ENCODE results near the gene SEPTIN12.
"Not testable (repeated sequence)": the region's sequence is repeated elsewhere in the genome, so short reads cannot be mapped to it uniquely, and the experiment has no call there.

The SEPTIN12 gene

GRCh38 chr16:4747906-4748681, 40.1 kb downstream of the SEPTIN12 start:
- TF ChIP-seq CTCF (IDR thresholded peaks at IDR 0.05; ENCODE audit: insufficient read depth, missing control alignments), result no peak
- DNase-seq (ENCODE audit: insufficient read length, low spot score) (no peak), FAIRE-seq (no peak)

GRCh38 chr16:4746991-4747574, 41.1 kb downstream of the SEPTIN12 start:
- DNase-seq (ENCODE audit: insufficient read length, low spot score) (no peak), FAIRE-seq (no peak)
- TF ChIP-seq CTCF (IDR thresholded peaks at IDR 0.05; ENCODE audit: insufficient read depth, missing control alignments), result no peak

GRCh38 chr16:4746215-4746614, 41.9 kb downstream of the SEPTIN12 start:
- no peak for TF ChIP-seq CTCF (IDR thresholded peaks at IDR 0.05; ENCODE audit: insufficient read depth, missing control alignments)
- DNase-seq (ENCODE audit: insufficient read length, low spot score), result no peak
- no peak for FAIRE-seq

GRCh38 chr16:4745274-4745569, 42.9 kb downstream of the SEPTIN12 start:
- no peak for FAIRE-seq

GRCh38 chr16:4744555-4745273, 43.4 kb downstream of the SEPTIN12 start:
- TF ChIP-seq CTCF (IDR thresholded peaks at IDR 0.05; ENCODE audit: insufficient read depth, missing control alignments), result no peak
- no peak for FAIRE-seq
- no peak for DNase-seq (ENCODE audit: insufficient read length, low spot score)

More at GRCh38 chr16:4745274-4745569, 42.9 kb downstream of the SEPTIN12 start:
- TF ChIP-seq CTCF (IDR thresholded peaks at IDR 0.05; ENCODE audit: insufficient read depth, missing control alignments), result no peak
- DNase-seq (ENCODE audit: insufficient read length, low spot score), result no peak

- no peak for TF ChIP-seq CTCF (IDR thresholded peaks at IDR 0.05; ENCODE audit: insufficient read depth, missing control alignments)
- DNase-seq (ENCODE audit: insufficient read length, low spot score), result no peak
- FAIRE-seq, result no peak
Observed at GRCh38 chr16:4743226-4743878, 44.8 kb downstream of the SEPTIN12 start.

GRCh38 chr16:4738370-4738769, 49.8 kb downstream of the SEPTIN12 start:
- not testable (repeated sequence) for DNase-seq (ENCODE audit: insufficient read length, low spot score); FAIRE-seq

Measured in D721Med (cell line).